ENCODE data around the gene FOXP1.

FOXP1 gene

GRCh38 chr3:71062952-71063772 is 520.4 kb downstream of the FOXP1 start:
- no peak for DNase-seq

GRCh38 chr3:71062037-71062932 is 521.2 kb downstream of the FOXP1 start:
- no peak for DNase-seq

DNA sequence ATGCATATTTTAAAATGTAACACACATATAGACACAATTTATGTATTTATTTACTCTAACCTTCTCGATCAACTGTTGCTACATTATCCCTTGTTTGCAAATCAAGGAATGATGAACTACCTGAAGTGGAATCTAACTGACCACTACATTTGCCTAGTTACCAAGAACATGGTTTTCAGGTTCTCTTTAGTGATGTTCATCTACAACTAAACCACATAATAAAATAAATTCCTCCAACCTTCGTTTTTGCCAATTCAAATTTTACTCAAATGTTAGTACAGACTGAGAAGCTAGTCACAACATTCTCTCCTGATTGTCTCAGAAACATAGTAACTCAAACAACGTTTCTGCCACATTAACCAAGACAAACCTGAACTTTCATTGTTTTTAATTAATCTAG is 521.9 kb downstream of the FOXP1 start:
- DNase-seq: no peak

DNA sequence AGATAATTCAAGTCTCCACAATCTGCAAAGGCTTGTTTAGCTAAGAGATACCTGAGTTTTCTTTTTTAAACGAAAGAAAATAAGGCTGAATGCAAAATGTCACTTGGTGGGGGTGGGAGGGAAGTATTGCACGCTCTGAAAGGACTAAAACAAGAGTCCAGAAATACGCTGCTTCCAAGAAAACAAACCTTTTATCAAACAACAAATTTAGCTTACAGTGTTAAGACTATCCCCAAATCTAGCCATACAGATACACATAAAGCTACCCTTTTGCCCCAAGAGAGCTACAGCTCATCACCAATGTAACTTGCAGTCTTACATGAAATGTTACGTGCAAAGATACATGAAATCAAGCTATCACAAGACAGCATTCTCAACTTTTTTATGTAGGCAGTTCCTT is 522.5 kb downstream of the FOXP1 start:
- DNase-seq: no peak

GRCh38 chr3:71060536-71060935 is 523.0 kb downstream of the FOXP1 start:
- no peak for DNase-seq

- no peak for DNase-seq
These were observed 526.0 kb downstream of the FOXP1 start for GRCh38 chr3:71057526-71057894.

DNA sequence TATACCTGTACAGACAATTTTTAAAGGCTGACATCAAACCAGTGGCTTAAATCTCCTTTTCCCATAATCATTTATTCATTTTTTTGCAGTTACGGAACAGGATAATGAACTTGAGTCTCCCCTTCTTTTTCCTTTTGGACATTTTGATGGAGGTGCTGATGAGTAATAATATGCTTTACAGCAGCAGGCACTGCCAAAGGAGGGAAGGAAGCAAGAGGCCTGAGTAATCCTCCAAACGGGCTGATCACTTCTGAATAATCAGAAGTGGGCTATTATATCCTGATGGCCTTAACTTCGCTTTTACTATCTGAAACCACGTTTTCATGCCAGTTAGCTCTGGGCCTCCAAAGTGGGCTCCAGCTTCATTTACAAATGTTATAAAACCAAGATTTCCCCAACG is 527.2 kb downstream of the FOXP1 start:
- DNase-seq: no peak

GRCh38 chr3:71055257-71056001 is 528.1 kb downstream of the FOXP1 start:
- no peak for DNase-seq

GRCh38 chr3:71054312-71054711 is 529.2 kb downstream of the FOXP1 start:
- no peak for DNase-seq

GRCh38 chr3:71053495-71053894 is 530.0 kb downstream of the FOXP1 start:
- DNase-seq: no peak

DNA sequence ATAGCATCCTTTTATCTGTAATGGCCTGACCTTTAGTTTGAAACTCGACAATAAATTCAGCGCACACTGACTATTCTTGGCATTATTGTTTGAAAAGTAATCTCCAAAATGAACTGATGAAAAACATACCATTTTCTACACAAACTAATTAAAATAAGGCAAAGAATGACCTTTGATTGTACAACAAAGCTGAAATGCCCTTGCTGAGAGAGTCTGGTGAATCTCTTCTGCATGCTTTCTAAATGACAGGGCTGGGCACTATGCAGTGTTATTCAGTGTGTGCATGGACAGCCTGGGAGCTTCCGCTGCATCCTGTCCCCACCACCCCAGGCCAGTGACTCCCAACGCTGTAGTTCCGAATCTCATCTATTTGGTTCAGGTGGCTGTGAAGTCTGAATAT is 530.8 kb downstream of the FOXP1 start:
- no peak for DNase-seq

- DNase-seq: peak; percentile 26
These were observed 531.4 kb downstream of the FOXP1 start for GRCh38 chr3:71051893-71052687.

GRCh38 chr3:71051259-71051595 is 532.3 kb downstream of the FOXP1 start:
- DNase-seq: no peak

DNA sequence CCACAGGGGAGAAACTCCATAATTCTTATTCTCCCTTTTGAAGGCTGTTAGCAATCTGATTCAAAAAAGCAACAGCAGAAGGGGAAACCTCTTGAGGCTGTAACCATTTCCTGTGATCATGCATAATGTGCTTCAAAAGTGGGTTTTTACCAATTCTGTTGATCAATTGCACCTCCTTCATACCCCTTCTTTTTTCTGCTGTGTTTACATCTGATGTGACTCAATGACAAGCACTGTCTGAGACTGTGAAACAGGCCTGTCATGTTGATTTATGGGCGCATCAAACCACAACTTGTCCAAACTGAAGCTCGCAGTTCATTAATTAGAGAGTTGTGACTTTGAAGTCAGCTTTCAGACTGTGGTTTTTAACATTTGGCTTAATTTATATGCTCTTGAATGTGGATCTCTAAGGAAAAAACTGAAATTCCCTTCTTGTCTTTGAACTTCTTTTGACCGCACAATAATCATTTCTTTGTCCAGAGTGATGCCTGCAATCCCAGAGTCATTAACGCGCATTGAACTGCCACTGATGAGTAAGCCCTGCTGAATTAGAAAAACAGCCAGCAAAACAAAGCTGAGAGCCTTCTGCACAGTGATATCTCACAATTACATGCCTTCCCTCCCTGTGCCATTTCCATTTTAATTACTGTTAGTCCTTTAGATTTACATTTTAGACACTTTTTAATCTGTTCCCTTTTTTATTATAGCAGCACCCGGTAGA is 532.8 kb downstream of the FOXP1 start:
- DNase-seq: no peak

DNA sequence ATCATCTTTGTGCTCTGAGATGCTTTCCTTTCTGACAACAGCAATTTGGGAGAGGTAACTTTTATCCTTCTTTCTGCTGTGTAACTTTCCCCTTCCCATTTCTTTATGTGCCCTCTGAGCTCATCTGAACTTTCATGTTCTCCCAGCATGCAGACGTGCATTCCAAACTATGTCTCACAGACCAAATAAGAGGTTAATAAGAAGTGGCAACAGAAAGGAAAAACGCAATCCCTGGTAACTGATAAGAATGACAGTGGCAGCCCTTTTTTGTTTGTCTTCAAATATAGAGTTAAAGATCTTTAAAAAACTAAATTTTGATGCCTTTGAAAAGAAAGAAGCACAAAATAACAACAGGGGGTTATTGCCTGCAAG is 533.4 kb downstream of the FOXP1 start:
- DNase-seq: no peak

GRCh38 chr3:71048948-71049347 is 534.6 kb downstream of the FOXP1 start:
- DNase-seq: no peak

DNA sequence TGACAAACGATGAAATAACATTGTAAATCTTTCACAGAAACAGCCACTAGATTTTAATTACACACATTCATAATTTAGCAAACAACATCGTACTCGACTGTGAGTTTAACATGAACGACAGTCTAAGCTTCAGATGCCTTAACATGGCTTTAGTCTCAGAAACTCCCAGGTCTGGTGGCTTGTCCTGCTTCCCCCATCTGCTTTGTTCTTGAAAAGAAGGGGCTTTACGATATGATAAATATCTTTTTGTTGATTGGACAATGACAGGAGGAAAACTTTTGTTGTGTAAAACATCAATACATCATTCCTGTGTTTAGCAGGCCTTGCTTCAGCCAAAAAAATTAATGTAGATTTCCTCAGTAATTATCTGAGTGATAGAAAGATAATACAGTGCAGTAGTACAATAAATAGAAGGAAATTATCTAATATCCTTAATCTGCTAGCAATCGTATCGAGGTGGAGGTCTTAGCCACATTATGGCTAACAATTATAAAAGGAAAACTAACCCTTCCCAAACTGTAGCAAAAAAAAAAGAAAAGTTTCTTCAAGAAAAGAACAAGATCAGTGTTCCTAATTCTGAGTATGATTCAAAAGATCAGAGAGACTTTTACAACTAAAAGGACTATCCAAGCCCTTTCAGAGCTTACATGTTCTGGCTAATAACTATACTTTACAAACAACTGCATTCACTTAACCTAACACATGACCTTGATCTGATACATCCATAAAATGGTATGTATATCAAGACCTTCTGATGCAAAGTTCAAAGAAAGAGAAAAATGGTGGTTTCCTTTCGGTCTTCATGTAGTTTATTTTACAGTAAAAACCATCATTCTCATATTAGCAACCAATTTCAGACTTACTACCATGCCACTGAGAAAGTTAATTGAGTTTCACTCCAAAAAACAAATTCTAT is 535.7 kb downstream of the FOXP1 start:
- DNase-seq: no peak

DNA sequence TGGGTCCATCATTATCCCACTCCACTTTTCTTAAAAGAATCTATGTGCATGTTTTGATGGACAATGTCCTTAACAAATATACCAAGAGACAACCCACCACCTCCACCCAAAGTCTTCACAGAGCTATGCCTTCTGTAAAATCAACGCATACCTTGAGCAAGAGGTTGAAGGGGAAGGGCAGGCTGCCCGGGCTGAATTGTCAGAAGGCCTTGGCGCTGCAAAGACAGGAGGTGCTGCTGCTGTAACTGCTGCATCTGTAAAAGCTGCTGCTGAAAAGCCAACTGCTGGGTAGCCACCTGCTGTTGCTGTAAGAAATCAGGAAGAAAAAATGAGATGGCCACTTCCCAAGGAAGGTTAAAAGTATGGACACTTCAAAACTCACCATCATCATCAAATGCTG is 536.7 kb downstream of the FOXP1 start:
- no peak for DNase-seq

GRCh38 chr3:71045917-71046282 is 537.6 kb downstream of the FOXP1 start:
- DNase-seq: no peak

GRCh38 chr3:71045212-71045916 is 538.2 kb downstream of the FOXP1 start:
- no peak for DNase-seq

All from NCI-H2171 (cell line).